Ectodermal cell (in vitro differentiated cells): ENCODE results near the gene MOAP1.
"Not testable (repeated sequence)": the region's sequence is repeated elsewhere in the genome, so short reads cannot be mapped to it uniquely, and the experiment has no call there.

Experiments
- H3K27ac ChIP-seq: 2 replicates; pipeline ENCODE4 v1.7.0; 2013; ENCODE audit warnings: mild to moderate bottlenecking, low read depth, low read length; ENCODE audit not compliant: insufficient read depth, poor library complexity, severe bottlenecking
- H3K27me3 ChIP-seq: 2 replicates; pipeline ENCODE4 v1.7.0; 2013; ENCODE audit warnings: mild to moderate bottlenecking, low read length; ENCODE audit not compliant: insufficient read depth, control insufficient read depth, poor library complexity, severe bottlenecking
- H3K36me3 ChIP-seq: one replicate; pipeline ENCODE4 v1.7.0; 2013; ENCODE audit warnings: low read length; ENCODE audit not compliant: control insufficient read depth, insufficient read depth
- H3K4me1 ChIP-seq: one replicate; pipeline ENCODE4 v1.7.0; 2013; ENCODE audit warnings: low read length; ENCODE audit not compliant: control insufficient read depth, insufficient read depth
- H3K4me3 ChIP-seq: 2 replicates; pipeline ENCODE4 v1.7.0; 2013; ENCODE audit warnings: low read depth, low read length, control low read depth; ENCODE audit not compliant: insufficient read depth
- H3K9me3 ChIP-seq: 2 replicates; pipeline ENCODE4 v1.7.0; 2013; ENCODE audit warnings: mild to moderate bottlenecking, low read length, moderate library complexity; ENCODE audit not compliant: control insufficient read depth
- WGBS, 2 experiments: methylation state at CpG; one replicate each; pipeline ENCODE4 v1.1.7; 2013; ENCODE audit warnings: missing lambda C conversion rate in 2 of 2; 5-methylcytosine and 5-hydroxymethylcytosine counted together

The MOAP1 gene

GRCh38 chr14:93150227-93151208, 34.2 kb downstream of the MOAP1 start:
- Histone ChIP-seq H3K27me3 (no peaks in the 10 kb centered on the region), H3K4me1 (peaks cover 16% of the 10 kb centered on the region), H3K36me3 (no peaks in the 10 kb centered on the region), H3K9me3 (no peaks in the 10 kb centered on the region), H3K27ac (no peak overlapping the region), H3K4me3 (no peak overlapping the region)
- 48 to 50% methylated on average over 16 of the region's 16 CpGs for WGBS, 2 experiments

DNA sequence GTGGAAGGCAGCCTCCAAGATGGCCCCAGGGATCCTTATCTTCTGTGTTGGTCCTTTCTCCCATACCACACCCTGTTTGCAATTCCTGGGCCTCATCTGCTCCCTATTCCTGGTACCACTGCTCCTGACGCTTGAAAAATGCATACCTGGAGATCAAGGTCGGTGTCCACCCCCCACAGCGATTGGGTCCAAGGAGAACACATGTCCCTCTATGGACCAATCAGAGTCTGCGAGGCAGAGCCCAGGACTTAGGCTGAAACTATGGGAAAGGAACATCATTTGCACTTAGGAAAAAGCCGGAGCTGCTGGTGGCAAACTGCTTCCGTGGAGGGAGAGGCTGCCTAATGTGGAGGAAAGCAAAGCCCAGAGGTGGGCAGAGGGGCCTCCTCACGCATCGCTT, 35.7 kb downstream of the MOAP1 start:
- Histone ChIP-seq H3K36me3 (no peaks in the 10 kb centered on the region), H3K27ac (no peak overlapping the region), H3K4me3 (no peak overlapping the region), H3K9me3 (no peaks in the 10 kb centered on the region), H3K4me1 (peaks cover 16% of the 10 kb centered on the region), H3K27me3 (no peaks in the 10 kb centered on the region)
- 92 to 93% methylated on average over 8 of the region's 8 CpGs for WGBS, 2 experiments

- Histone ChIP-seq H3K4me3 (no peak overlapping the region), H3K4me1 (peaks cover 16% of the 10 kb centered on the region), H3K27me3 (no peaks in the 10 kb centered on the region), H3K36me3 (no peaks in the 10 kb centered on the region), H3K27ac (no peak overlapping the region), H3K9me3 (no peaks in the 10 kb centered on the region)
- WGBS, 2 experiments = 93 to 95% methylated on average over 9 of the region's 9 CpGs
These were observed 38.6 kb downstream of the MOAP1 start for GRCh38 chr14:93146119-93146518.

GRCh38 chr14:93142854-93143652, 41.6 kb downstream of the MOAP1 start:
- H3K27ac ChIP-seq = no peak overlapping the region
- no peaks in the 10 kb centered on the region for H3K9me3 ChIP-seq
- no peaks in the 10 kb centered on the region for H3K36me3 ChIP-seq
- H3K27me3 ChIP-seq = no peaks in the 10 kb centered on the region
- no peak overlapping the region for H3K4me3 ChIP-seq
- 93% methylated on average over 13 of the region's 13 CpGs for WGBS, 2 experiments
- H3K4me1 ChIP-seq = peaks cover 4% of the 10 kb centered on the region

- 83 to 84% methylated on average over 17 of the region's 17 CpGs for WGBS, 2 experiments
These were observed 46.8 kb downstream of the MOAP1 start for GRCh38 chr14:93137864-93138263.

GRCh38 chr14:93136508-93136907, 48.2 kb downstream of the MOAP1 start:
- not testable (repeated sequence) for H3K9me3 ChIP-seq, H3K4me1 ChIP-seq, H3K4me3 ChIP-seq, H3K27me3 ChIP-seq, H3K27ac ChIP-seq, H3K36me3 ChIP-seq
- WGBS, 2 experiments = 94 to 95% methylated on average over 13 of the region's 13 CpGs

More at GRCh38 chr14:93137864-93138263, 46.8 kb downstream of the MOAP1 start:
- H3K4me3 ChIP-seq = no peak overlapping the region
- no peaks in the 10 kb centered on the region for H3K27me3 ChIP-seq
- no peaks in the 10 kb centered on the region for H3K9me3 ChIP-seq
- no peaks in the 10 kb centered on the region for H3K36me3 ChIP-seq
- no peak overlapping the region for H3K27ac ChIP-seq
- H3K4me1 ChIP-seq = no peaks in the 10 kb centered on the region

DNA sequence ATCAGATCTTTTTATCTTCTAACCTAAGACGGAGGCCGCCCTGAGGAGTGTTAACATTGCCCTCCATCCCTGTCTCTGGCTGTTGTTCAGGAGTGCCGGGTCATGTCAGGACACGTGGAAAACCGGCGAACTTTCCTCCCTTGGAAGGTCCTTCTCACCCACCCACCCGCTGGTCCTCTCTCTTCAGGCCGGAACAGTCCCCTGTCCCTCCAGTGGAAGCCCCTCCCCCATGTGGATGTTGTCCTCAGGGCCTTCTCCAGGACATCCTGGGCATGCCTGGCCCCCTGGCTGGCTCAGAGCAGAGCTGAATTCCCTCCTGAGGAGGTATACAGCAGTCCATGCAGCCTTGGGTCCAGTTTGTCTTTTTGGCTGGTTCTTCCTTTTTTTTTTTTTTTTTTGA, 48.7 kb downstream of the MOAP1 start:
- no peak overlapping the region for H3K4me3 ChIP-seq
- no peaks in the 10 kb centered on the region for H3K36me3 ChIP-seq
- no peak overlapping the region for H3K27ac ChIP-seq
- H3K9me3 ChIP-seq = no peaks in the 10 kb centered on the region
- WGBS, 2 experiments = 86 to 89% methylated on average over 8 of the region's 8 CpGs
- H3K4me1 ChIP-seq = no peaks in the 10 kb centered on the region
- H3K27me3 ChIP-seq = no peaks in the 10 kb centered on the region

DNA sequence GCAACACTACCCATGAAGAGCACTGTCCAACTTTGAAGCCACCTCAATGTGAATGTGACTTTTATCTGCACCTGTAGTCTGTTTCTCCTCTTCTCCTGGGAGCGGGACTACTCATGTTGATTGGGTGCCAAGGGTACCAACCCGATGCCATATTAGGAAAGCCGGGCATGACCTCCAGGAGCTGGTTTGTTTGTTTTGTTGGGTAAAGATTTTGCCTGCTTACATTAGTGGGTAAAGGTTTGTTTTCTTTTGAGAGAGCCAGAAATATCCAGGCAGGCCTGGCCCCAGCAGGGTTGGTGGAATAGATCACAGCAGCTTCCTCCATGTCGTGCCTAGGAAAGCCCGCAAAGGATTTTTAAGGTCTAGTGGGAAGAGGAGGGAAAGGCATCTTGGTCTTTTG, 49.3 kb downstream of the MOAP1 start:
- WGBS, 2 experiments = 92% methylated on average over 5 of the region's 5 CpGs
- Histone ChIP-seq H3K36me3 (no peaks in the 10 kb centered on the region), H3K27ac (no peak overlapping the region), H3K27me3 (no peaks in the 10 kb centered on the region), H3K9me3 (no peaks in the 10 kb centered on the region), H3K4me3 (no peak overlapping the region), H3K4me1 (no peaks in the 10 kb centered on the region)

- Histone ChIP-seq H3K36me3 (no peaks in the 10 kb centered on the region), H3K4me1 (no peaks in the 10 kb centered on the region), H3K4me3 (no peak overlapping the region), H3K27ac (no peak overlapping the region), H3K27me3 (no peaks in the 10 kb centered on the region), H3K9me3 (no peaks in the 10 kb centered on the region)
- 91 to 93% methylated on average over 8 of the region's 8 CpGs for WGBS, 2 experiments
These were observed 51.2 kb downstream of the MOAP1 start for GRCh38 chr14:93133464-93133863.

DNA sequence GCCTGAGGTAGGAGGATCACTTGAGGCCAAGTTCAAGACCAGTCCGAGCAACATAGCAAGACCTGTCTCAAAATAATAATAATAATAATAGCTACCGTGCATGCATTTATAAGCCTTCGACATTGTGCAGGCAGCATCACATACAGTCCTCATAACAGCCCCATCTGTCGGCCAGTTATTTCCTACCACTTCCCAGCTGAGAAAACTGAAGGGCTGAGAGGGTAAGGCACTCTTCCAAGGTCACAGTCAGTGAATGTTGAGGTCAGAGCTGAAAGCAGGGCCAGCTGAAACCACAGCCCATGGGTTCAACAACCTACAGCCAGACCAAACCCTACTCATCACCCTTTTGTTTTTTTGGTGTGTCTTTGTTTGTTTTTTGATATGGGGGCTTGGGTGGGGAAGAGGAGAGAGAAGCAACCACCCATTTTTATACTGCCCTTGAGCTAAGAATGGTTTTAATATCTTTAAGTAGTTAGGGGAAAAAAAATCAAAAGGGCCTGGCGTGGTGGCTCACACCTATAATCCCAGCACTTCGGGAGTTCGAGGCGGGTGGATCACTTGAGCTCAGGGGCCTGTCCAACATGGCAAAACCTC, 52.1 kb downstream of the MOAP1 start:
- no peaks in the 10 kb centered on the region for H3K27me3 ChIP-seq
- 79 to 84% methylated on average over 8 of the region's 8 CpGs for WGBS, 2 experiments
- no peaks in the 10 kb centered on the region for H3K9me3 ChIP-seq
- H3K4me1 ChIP-seq = no peaks in the 10 kb centered on the region
- H3K27ac ChIP-seq = no peak overlapping the region
- H3K4me3 ChIP-seq = no peak overlapping the region
- H3K36me3 ChIP-seq = no peaks in the 10 kb centered on the region
